ENCODE measurements around the gene STARD3. TPM values are rescaled to one million over a fixed set of nuclear protein-coding genes. Genes with fewer than 3 reads are reported as not detected.

STARD3 gene
- total and polyA plus RNA-seq, 2 donors (not counting 3 experiments of a cell fraction or from before 2014, with no cell fraction given), result 51.0 to 75.7 TPM

- dilution Hi-C loops (cut with MboI; ENCODE audit: extremely low pct_ligation_motif_present, low sequenced_read_pairs), result no loop called here
- H3K27ac ChIP-seq (ENCODE audit: insufficient read depth, low read depth, low read length), result no peak overlapping the region
Measured at GRCh38 chr17:39701012-39701783, 64.3 kb downstream of the STARD3 start.

More at GRCh38 chr17:39701012-39701783, 64.3 kb downstream of the STARD3 start:
- Histone ChIP-seq H2AFZ (ENCODE audit: low read depth, low read length) (no peak overlapping the region), H3K79me2 (ENCODE audit: control insufficient read depth, insufficient read depth, low read length) (no peaks in the 10 kb centered on the region), H3K4me1 (ENCODE audit: control insufficient read depth, extremely low read depth, insufficient read depth, low read length) (no peaks in the 10 kb centered on the region), H3K27me3 (ENCODE audit: control insufficient read depth in 2 of 2, insufficient read depth in 2 of 2, low read length in 2 of 2) (peaks cover 0 to 2% of the 10 kb centered on the region in 2 experiments), H3K4me2 (ENCODE audit: insufficient read depth, low read length) (peak overlapping the region; percentile 19), H3K4me3 (replicated peaks in 1 of 3; ENCODE audit: insufficient read depth in 1 of 3, low read depth in 1 of 3, low read length in 3 of 3) (peak overlapping the region in 1 of 3 experiments; percentile 44), H3K9me1 (replicated peaks; ENCODE audit: control insufficient read depth, extremely low read depth, insufficient read depth, low read length) (no peaks in the 10 kb centered on the region), H3K36me3 (ENCODE audit: control insufficient read depth in 2 of 2, extremely low read depth in 1 of 2, insufficient read depth in 2 of 2, low read length in 2 of 2) (no peaks in the 10 kb centered on the region), H3K9ac (replicated peaks; ENCODE audit: extremely low read depth, insufficient read depth, low read length) (no peak overlapping the region), H4K20me1 (replicated peaks; ENCODE audit: control insufficient read depth, extremely low read depth, insufficient read depth, low read length) (no peaks in the 10 kb centered on the region), H3K9me3 (replicated peaks; ENCODE audit: control insufficient read depth, insufficient read depth, low read length) (no peaks in the 10 kb centered on the region)
- no peak for FAIRE-seq
- ChIA-PET POLR2A (interaction anchor here (0.6 kb wide), 1 partner anchor 251 kb away, joined by 3 read pairs; no protein-coding TSS in a partner anchor), CTCF (interaction anchor here (2.0 to 2.3 kb wide), 2 partner anchors 13 to 79 kb away, joined by 8 to 20 read pairs; partner anchors contain the start of gene PGAP3)
- intact Hi-C loops (cut with micrococcal nuclease), result no loop called here
- no peak for TF ChIP-seq JUN (IDR thresholded peaks at IDR 0.05; ENCODE audit: borderline replicate concordance, insufficient read depth, insufficient read length, low read depth)
- no peak for TF ChIP-seq CTCF (IDR thresholded peaks at IDR 0.05; ENCODE audit: extremely low read depth in 1 of 2, insufficient read depth in 1 of 2, low read depth in 1 of 2, low read length in 2 of 2)
- no peak for TF ChIP-seq POLR2AphosphoS5 (IDR thresholded peaks at IDR 0.05; ENCODE audit: insufficient read depth, low read depth, low read length)
- no peak for TF ChIP-seq EZH2 (IDR thresholded peaks at IDR 0.05; ENCODE audit: borderline replicate concordance, low read depth, low read length, severe bottlenecking)
- no peak for TF ChIP-seq MYC (IDR thresholded peaks at IDR 0.05; ENCODE audit: low read depth, low read length)
- no peak for TF ChIP-seq GATA2 (IDR thresholded peaks at IDR 0.05; ENCODE audit: insufficient read depth, insufficient read length, low read depth, low read length)
- TF ChIP-seq FOS (IDR thresholded peaks at IDR 0.05; ENCODE audit: borderline replicate concordance, insufficient read depth, low read length), result no peak
- TF ChIP-seq MAX (IDR thresholded peaks at IDR 0.05; ENCODE audit: insufficient read depth, insufficient read length), result no peak
- TF ChIP-seq POLR2A (IDR thresholded peaks at IDR 0.05; ENCODE audit: low read depth, low read length), result no peak
- no peak for DNase-seq (ENCODE audit: low read depth, low spot score)
- BruUV-seq (replicated peaks), result no TSS peak

Data from endothelial cell of umbilical vein (primary cell).